Measurements from ENCODE around the gene MAML3.

MAML3 gene

DNA sequence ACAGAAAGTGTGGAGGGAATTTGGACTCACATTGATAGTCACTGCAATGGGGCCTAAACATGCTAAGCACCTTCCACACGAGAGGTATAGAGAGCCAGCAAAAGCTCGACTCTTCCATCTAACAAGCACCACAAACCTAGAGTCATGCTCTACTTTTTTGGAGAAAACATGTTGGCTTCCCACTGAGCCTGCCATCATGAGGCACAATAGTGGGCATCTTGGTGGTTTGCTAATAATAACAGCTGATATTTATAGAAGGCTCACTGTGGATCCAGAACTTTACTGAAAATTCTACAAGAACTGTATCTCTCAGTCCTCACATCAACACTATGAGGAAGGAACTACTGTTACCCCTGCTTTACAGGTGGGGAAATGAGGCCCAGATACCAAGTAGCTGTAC lies 26.6 kb downstream of the MAML3 start:
- no peak for DNase-seq (ENCODE audit: low read depth in 3 of 3)

GRCh38 chr4:140126261-140126660 lies 27.7 kb downstream of the MAML3 start:
- no peak for DNase-seq (ENCODE audit: low read depth in 3 of 3)

- no peak for DNase-seq (ENCODE audit: low read depth in 3 of 3)
Measured at GRCh38 chr4:140125374-140125773, 28.6 kb downstream of the MAML3 start.

DNA sequence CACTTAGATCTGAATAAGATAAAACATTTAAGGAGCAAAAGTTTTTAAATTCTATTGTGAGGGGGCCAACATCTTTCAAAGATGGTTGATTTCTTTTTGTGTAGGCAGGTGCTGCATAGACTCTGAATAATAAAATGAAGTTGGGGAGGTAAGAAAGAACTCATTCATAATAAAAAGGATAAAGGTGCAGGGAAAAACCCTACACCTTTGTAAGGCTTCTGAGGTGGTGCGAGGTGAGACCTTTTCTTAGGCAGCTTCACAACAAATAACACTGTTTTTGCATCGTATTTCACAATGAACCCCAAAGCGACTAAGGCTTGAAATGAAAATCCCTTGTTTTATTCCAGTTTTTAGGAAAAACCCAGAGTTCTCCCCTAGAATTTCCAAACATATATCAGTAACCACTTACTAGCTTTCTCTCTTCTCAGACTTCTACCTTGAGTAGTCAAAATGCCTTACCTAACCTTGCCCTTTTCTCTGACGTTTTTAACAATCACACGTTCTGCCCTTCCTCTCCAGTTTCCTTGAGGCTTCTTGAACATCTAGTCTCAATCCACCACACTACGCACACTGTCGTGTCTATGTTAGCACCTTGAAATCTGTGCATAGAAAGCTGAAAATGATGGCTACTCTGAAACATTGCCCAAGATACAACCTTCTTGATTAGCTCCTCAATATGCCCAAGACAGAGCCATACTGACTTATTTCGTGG lies 30.2 kb downstream of the MAML3 start:
- no peak for DNase-seq (ENCODE audit: low read depth in 3 of 3)

DNA sequence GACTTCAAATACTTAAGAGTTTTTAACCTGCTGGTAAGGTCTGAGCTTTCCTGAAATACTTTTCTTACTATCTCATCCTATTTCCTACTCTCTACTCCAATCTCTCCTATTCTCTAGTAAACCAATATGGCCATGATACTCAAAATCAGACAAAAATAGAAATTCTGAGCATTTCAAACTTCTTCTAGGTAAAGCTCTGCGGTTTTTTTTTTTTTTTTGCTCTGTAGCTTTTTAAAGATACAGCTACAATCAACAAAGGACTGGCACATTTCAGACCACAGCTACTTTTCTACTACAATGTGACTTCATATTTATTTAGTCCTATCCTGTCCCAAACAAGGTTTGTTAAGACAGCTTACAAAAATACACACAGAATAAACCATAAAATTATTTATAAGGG lies 31.1 kb downstream of the MAML3 start:
- no peak for DNase-seq (ENCODE audit: low read depth in 3 of 3)

GRCh38 chr4:140121646-140122045 lies 32.3 kb downstream of the MAML3 start:
- DNase-seq (ENCODE audit: low read depth in 3 of 3), result no peak

GRCh38 chr4:140118931-140119640 lies 34.9 kb downstream of the MAML3 start:
- no peak for DNase-seq (ENCODE audit: low read depth in 3 of 3)

GRCh38 chr4:140117947-140118346 lies 36.0 kb downstream of the MAML3 start:
- no peak for DNase-seq (ENCODE audit: low read depth in 3 of 3)

DNA sequence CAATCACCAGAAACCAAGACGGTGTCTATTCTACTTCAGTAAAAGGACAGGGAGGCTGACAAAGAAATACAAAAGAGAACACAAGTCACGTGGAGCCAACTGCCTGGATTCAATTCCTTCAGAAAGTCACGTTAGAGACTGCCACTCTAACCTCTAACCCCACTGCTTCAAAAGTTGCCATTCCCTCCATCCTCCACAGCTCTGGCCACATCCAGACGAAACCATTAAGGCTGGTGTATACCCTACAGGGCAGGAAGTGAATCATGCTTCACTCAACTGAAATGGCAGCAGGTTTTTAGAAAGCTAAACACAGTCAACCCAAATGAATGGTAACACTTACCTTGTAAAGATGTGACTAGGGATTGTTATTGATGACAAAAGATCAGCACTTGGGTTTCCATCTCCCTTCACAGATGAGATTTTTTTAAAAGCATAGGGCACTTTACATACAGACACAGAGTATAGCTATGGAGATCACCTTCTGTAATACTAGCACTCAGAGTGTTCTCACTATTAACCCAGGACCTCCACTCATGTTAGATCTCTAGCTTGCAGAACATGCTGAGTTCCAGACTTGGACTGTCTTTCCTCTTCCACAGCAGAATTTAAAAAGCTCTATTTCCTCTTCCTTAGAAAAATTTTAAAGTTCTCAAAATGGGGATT lies 37.4 kb downstream of the MAML3 start:
- DNase-seq (ENCODE audit: low read depth in 3 of 3), result no peak

DNA sequence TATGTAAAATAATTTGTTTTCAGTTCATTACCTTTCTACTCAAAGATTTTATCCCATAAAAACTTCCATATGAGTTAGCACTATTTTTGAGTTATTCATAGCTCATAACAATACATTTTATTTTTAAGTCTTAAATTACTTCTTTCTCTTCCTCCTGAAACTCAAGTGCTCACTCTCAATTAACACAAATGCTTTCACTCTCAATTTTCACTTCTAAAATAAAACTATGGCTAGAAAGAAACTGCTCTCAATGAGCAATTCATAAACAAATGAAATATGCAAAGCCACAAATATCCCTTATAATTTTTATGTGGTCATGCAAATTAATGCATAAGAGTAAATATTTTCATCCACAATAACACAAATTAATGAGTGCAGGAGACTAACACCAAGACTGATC lies 38.8 kb downstream of the MAML3 start:
- DNase-seq (ENCODE audit: low read depth in 3 of 3), result no peak

GRCh38 chr4:140113653-140114052 lies 40.3 kb downstream of the MAML3 start:
- no peak for DNase-seq (ENCODE audit: low read depth in 3 of 3)

DNA sequence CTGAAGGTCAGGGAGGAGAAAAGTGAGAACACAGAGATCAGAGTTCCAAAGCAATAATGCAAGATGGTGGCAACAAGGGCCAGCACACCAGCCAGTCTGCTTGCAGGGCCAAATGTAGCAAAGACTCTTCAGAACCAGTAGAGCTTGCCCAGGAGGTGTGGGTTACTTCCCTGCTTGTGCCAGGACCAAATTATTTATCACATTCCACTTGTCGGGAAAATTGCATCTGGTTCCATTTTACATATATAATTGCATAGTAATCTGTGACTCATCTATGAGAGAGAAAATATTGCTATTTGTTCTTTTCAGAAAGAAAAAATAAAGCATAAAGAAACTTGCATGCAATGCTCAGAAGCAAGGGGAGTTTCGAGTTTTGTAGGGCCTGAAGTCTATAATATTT lies 41.4 kb downstream of the MAML3 start:
- DNase-seq (ENCODE audit: low read depth in 3 of 3), result no peak

DNA sequence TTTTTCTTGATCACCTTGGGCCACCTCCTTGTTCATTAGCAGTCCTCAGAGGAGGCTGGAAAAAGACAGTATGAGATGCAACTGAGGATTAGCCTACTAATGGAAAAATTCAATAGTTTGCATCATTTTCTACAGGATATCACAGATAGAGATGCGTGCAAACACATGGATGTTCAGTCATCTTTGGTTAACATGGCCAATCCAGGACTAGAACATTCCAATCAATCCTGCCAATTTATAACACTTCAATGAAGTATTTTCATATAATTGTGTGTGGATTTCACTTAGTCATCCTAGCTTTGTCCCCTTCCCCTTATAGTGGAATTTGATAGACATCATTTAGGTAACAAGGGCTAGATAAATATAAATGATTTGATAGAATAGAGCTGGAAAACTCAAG lies 42.7 kb downstream of the MAML3 start:
- no peak for DNase-seq (ENCODE audit: low read depth in 3 of 3)

DNA sequence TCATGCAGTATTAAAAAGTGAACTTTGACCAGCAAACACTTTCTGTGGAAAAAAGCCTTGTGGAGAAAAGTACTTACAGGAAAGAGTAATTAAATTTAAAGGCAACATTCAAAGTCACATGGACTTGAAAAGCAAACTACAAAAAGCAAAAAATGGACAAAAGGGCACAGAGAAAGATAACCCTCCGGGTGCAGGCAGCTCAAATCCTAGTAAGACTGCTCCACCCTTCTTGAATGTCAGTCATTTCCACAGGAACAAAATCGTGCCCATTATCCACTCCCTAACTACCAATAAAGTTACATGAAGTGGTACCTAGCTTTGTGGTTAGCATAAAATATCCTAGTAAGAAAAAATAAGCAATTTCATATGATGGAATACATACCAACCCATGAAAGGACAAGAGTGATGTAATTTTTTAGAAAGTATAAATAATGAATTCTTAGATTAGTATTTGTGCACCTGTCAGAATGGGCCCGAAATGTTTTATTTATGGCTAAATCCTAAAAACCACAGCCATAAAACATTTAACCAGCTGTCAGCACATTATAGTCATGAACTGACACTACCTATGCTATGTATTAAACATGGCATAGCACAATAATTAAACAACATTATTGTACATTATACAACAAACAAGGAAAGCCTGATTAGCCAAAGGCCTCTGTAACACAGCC lies 43.3 kb downstream of the MAML3 start:
- no peak for DNase-seq (ENCODE audit: low read depth in 3 of 3)

GRCh38 chr4:140109737-140110136 lies 44.2 kb downstream of the MAML3 start:
- no peak for DNase-seq (ENCODE audit: low read depth in 3 of 3)

- no peak for DNase-seq (ENCODE audit: low read depth in 3 of 3)
Measured at GRCh38 chr4:140109292-140109691, 44.7 kb downstream of the MAML3 start.

DNA sequence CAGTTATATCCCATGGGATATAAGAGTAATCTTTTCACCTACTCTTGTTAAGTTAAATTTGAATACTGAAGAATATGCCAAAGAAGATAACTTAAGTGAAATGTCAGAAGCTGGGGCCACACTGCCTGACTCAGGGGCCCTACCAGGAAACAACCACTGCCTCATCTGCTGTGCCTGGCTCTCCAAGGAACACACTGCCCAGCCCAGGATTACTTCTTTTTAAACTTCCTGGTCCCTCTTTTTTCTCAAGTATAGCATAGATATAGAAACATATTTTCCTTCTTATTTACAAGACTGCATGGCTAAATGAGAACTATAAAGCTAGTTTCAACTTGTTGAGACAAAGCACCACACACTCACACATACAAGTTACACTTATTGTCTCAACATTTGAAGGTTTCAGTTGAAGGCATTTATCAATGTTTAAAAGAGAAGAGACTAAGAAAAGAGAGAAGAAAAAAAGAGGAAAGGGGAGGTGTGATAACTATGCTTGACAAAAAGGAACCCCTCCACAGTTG lies 45.2 kb downstream of the MAML3 start:
- DNase-seq (ENCODE audit: low read depth in 3 of 3), result no peak

DNA sequence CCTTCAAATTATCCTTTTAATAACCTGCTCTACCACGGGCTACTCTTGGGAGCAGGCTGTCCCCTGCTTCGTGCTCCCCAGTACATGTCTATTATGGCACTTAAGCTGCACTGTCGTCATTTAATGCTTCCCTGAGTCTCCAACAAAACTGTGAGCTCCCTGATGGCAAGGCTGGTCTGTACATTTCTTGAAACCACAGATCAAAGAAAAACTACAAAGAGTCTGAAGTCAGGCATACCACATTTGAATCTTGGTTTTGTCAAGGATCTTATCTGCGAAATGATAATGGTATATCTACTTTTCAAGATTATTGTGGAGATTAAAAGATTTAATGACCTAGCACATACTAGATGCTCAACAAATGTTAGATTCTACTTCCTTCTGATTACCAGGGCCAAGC lies 45.7 kb downstream of the MAML3 start:
- DNase-seq (ENCODE audit: low read depth in 3 of 3), result no peak

- no peak for DNase-seq (ENCODE audit: low read depth in 3 of 3)
Measured at GRCh38 chr4:140106289-140106844, 47.6 kb downstream of the MAML3 start.

GRCh38 chr4:140105436-140105835 lies 48.5 kb downstream of the MAML3 start:
- no peak for DNase-seq (ENCODE audit: low read depth in 3 of 3)

DNA sequence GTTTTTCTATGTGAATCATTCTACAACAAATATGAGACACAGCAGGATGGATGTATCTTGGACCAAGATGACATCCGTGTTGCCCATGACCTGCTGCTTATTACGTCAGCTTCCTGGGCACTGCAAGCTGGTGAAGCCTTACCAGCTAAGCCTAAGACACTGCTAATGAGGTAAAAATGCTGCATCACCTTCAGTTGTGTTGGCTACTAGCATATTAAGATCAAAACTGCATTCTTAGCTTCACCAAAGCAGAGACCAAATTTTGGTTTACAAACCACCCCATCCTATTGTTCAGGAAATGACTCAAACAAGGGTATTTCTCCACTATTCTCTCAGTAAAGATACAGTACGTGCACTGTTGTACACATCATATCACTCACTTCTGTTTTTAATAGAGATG lies 50.3 kb downstream of the MAML3 start:
- no peak for DNase-seq (ENCODE audit: low read depth in 3 of 3)

GRCh38 chr4:140102421-140102820 lies 51.6 kb downstream of the MAML3 start:
- DNase-seq (ENCODE audit: low read depth in 3 of 3), result no peak

All from stimulated activated CD4-positive, alpha-beta T cell treated with anti-CD3 and anti-CD28 coated beads, TNF-alpha, amount 100 ng/mL, for 4 hours (primary cell).